A549 (cell line): ENCODE measurements around the gene TTC39B. TPM values are rescaled to one million over a fixed set of nuclear protein-coding genes. Genes with fewer than 3 reads are reported as not detected.

Source experiments
- ATAC-seq, 2 experiments: fragments of 200-7000 bp in 1 of 2; fragments of >200 bp in 1 of 2; cut with Nextera tagmentation in 1 of 2; cut with Tn5 transposase in 1 of 2; 3 replicates each; pipeline versions ENCODE4 v1.8.0 to v1.9.1; 2018 to 2020; ENCODE audit warnings: mild to moderate bottlenecking in 1 of 2, moderate library complexity in 1 of 2
- CTCF ChIA-PET: fragments of 300-600 bp; sonication (Branson Sonifier 250); formaldehyde crosslinking; extraction: SDS; loops from one replicate; lab custom pipeline; 2021; ENCODE audit warnings: antibody characterized with exemption, inconsistent platforms; lab: Yijun Ruan, JAX
- POLR2A ChIA-PET: fragments of 350-600 bp; formaldehyde crosslinking; extraction: SDS; loops from one replicate; lab custom pipeline; 2021; ENCODE audit warnings: antibody characterized with exemption, inconsistent platforms; lab: Yijun Ruan, JAX
- DNase-seq, 2 experiments: peaks; one replicate each; pipeline versions ENCODE4 v3.0.0 to v3.0.0-alpha.2; 2011 to 2016; ENCODE audit warnings: low read depth in 1 of 2, low spot score in 1 of 2
- FAIRE-seq: peaks from 2 replicates; lab custom pipeline; 2011; peaks lifted over from hg19 to GRCh38; lab: Jason Lieb, UNC
- H3K27ac ChIP-seq, 2 experiments: fragments of >200 bp; sonication (Bioruptor Twin); formaldehyde crosslinking; 3 replicates each; pipeline ENCODE4 v1.5.1; 2016 to 2017
- H3K4me1 ChIP-seq: fragments of >200 bp; sonication (Bioruptor Twin); formaldehyde crosslinking; 3 replicates; pipeline ENCODE4 v1.6.1; 2016
- H3K4me2 ChIP-seq: fragments of >200 bp; sonication (Bioruptor Twin); formaldehyde crosslinking; 3 replicates; pipeline ENCODE4 v1.6.1; 2016
- H3K4me3 ChIP-seq: fragments of >200 bp; sonication (Bioruptor Twin); formaldehyde crosslinking; 3 replicates; pipeline ENCODE4 v1.5.1; 2016
- H3K9me3 ChIP-seq: fragments of >200 bp; sonication (Bioruptor Twin); formaldehyde crosslinking; 3 replicates; pipeline ENCODE4 v1.6.1; 2016
- CBX2 ChIP-seq: fragments of 200-600 bp; sonication (generic); IDR thresholded peaks from 2 replicates; pipeline ENCODE4 v1.6.1; 2016; ENCODE audit warnings: low read depth, mild to moderate bottlenecking, borderline replicate concordance
- CEBPB ChIP-seq, 2 experiments: fragments of >200 bp in 1 of 2; sonication (Bioruptor Twin) in 1 of 2; formaldehyde crosslinking in 1 of 2; IDR thresholded peaks; 2 replicates each; pipeline ENCODE4 v1.6.1; 2012 to 2016
- CHD2 ChIP-seq: fragments of 150-350 bp; IDR thresholded peaks from 2 replicates; pipeline ENCODE4 v1.6.1; 2014; ENCODE audit warnings: low read length; ENCODE audit not compliant: partially characterized antibody
- CHD4 ChIP-seq: fragments of 200-600 bp; sonication (generic); IDR thresholded peaks from 2 replicates; pipeline ENCODE4 v1.6.1; 2016; ENCODE audit warnings: antibody characterized with exemption, mild to moderate bottlenecking, borderline replicate concordance
- EHMT2 ChIP-seq: fragments of 200-600 bp; sonication (generic); IDR thresholded peaks from 2 replicates; pipeline ENCODE4 v1.6.1; 2016; ENCODE audit warnings: antibody characterized with exemption, low read depth, mild to moderate bottlenecking, moderate library complexity
- EP300 ChIP-seq, 2 experiments: fragments of >200 bp; sonication (Bioruptor Twin); formaldehyde crosslinking; IDR thresholded peaks; 2 replicates in 1 of 2; 3 replicates in 1 of 2; pipeline ENCODE4 v1.6.1; 2016 to 2017
- FOSB ChIP-seq: fragments of 250-450 bp; sonication (Bioruptor Pico); IDR thresholded peaks from 2 replicates; pipeline ENCODE4 v1.5.0; 2020; ENCODE audit warnings: mild to moderate bottlenecking, moderate library complexity
- FOXS1 ChIP-seq: fragments of 250-450 bp; sonication (Bioruptor Pico); IDR thresholded peaks from 2 replicates; pipeline ENCODE4 v1.5.0; 2020; ENCODE audit warnings: mild to moderate bottlenecking, moderate library complexity
- GATA3 ChIP-seq: IDR thresholded peaks from 2 replicates; pipeline ENCODE4 v1.6.1; 2012; ENCODE audit warnings: borderline replicate concordance
- HEYL ChIP-seq: fragments of 250-450 bp; sonication (Bioruptor Pico); IDR thresholded peaks from 2 replicates; pipeline ENCODE4 v1.8.0; 2021; ENCODE audit warnings: mild to moderate bottlenecking, moderate library complexity
- HOXA7 ChIP-seq: fragments of 250-450 bp; sonication (Bioruptor Pico); IDR thresholded peaks from 2 replicates; pipeline ENCODE4 v1.5.0; 2020; ENCODE audit warnings: mild to moderate bottlenecking, moderate library complexity
- JUNB ChIP-seq: fragments of >200 bp; sonication (Bioruptor Twin); formaldehyde crosslinking; IDR thresholded peaks from 2 replicates; pipeline ENCODE4 v1.6.1; 2016
- KDM5A ChIP-seq: fragments of 200-600 bp; sonication (generic); IDR thresholded peaks from 2 replicates; pipeline ENCODE4 v1.6.1; 2016; ENCODE audit warnings: antibody characterized with exemption, mild to moderate bottlenecking
- MAFK ChIP-seq: fragments of 450-650 bp; IDR thresholded peaks from 2 replicates; pipeline ENCODE4 v1.6.1; 2014; ENCODE audit not compliant: partially characterized antibody
- MYC ChIP-seq: IDR thresholded peaks from 2 replicates; pipeline ENCODE4 v1.6.1; 2012; ENCODE audit warnings: mild to moderate bottlenecking, inconsistent platforms, low read length, improper control_type of control experiment, borderline replicate concordance
- NPAS2 ChIP-seq: fragments of 250-450 bp; sonication (Bioruptor Pico); IDR thresholded peaks from 2 replicates; pipeline ENCODE4 v1.8.0; 2022; ENCODE audit warnings: mild to moderate bottlenecking, moderate library complexity, borderline replicate concordance
- RAD21 ChIP-seq, 2 experiments: fragments of >200 bp in 1 of 2; sonication (Bioruptor Twin) in 1 of 2; formaldehyde crosslinking in 1 of 2; IDR thresholded peaks in 1 of 2; conservative IDR thresholded peaks in 1 of 2; 2 replicates in 1 of 2; 3 replicates in 1 of 2; pipeline ENCODE4 v1.6.1; 2012 to 2018; ENCODE audit warnings: inconsistent platforms in 1 of 2
- SREBF2 ChIP-seq: fragments of 450-650 bp; IDR thresholded peaks from 2 replicates; pipeline ENCODE4 v1.6.1; 2014; ENCODE audit warnings: mild to moderate bottlenecking, moderate library complexity
- TFCP2L1 ChIP-seq: fragments of 250-450 bp; sonication (Bioruptor Pico); IDR thresholded peaks from 2 replicates; pipeline ENCODE4 v1.5.0; 2021; ENCODE audit warnings: mild to moderate bottlenecking
- ZFP36 ChIP-seq: fragments of 450-650 bp; IDR thresholded peaks from 2 replicates; pipeline ENCODE4 v1.6.1; 2014; ENCODE audit warnings: borderline replicate concordance; ENCODE audit not compliant: partially characterized antibody
- ZNF302 ChIP-seq: fragments of 250-450 bp; sonication (Bioruptor Pico); IDR thresholded peaks from 2 replicates; pipeline ENCODE4 v1.9.0; 2021; ENCODE audit warnings: inconsistent platforms, mild to moderate bottlenecking, moderate library complexity
- WGBS: methylation state at CpG from one replicate; pipeline ENCODE4 v1.1.6; 2017; ENCODE audit errors: missing lambda C conversion rate; 5-methylcytosine and 5-hydroxymethylcytosine counted together
- polyA plus RNA-seq, 4 experiments: library from polyadenylated mRNA; depleted of rRNA in 3 of 4; stranded (reverse); fragments of >200 nt; fragmentation: RNase III in 1 of 4; extraction: RNeasy Plus Mini Kit Qiagen cat#74134 plus additional on column Dnase treatment in 1 of 4; gene quantifications; 2 replicates in 3 of 4; 3 replicates in 1 of 4; pipeline ENCODE4 v1.2.3, GENCODE V29; 2011 to 2017
- TF ChIP-seq, protein P1 (sequence below): IDR thresholded peaks from 2 replicates; pipeline ENCODE4 v1.6.1; 2012; ENCODE audit warnings: low read depth, borderline replicate concordance
- TF ChIP-seq, protein P2 (sequence below): fragments of 250-450 bp; sonication (Bioruptor Pico); IDR thresholded peaks from 2 replicates; pipeline ENCODE4 v1.5.0; 2021; ENCODE audit warnings: mild to moderate bottlenecking, moderate library complexity, borderline replicate concordance
- TF ChIP-seq, protein P3 (sequence below): fragments of 200-600 bp; sonication (generic); IDR thresholded peaks from 2 replicates; pipeline ENCODE4 v1.6.1; 2016; ENCODE audit warnings: antibody characterized with exemption, mild to moderate bottlenecking, moderate library complexity
- TF ChIP-seq, protein P4 (sequence below): fragments of 150-350 bp; IDR thresholded peaks from 2 replicates; pipeline ENCODE4 v1.6.1; 2014; ENCODE audit warnings: low read depth, mild to moderate bottlenecking, low read length

The TTC39B gene
- polyA plus RNA-seq, 2 of the 4 experiments (the other 2 are of a cell fraction), result 0.94 to 4.4 TPM

DNA sequence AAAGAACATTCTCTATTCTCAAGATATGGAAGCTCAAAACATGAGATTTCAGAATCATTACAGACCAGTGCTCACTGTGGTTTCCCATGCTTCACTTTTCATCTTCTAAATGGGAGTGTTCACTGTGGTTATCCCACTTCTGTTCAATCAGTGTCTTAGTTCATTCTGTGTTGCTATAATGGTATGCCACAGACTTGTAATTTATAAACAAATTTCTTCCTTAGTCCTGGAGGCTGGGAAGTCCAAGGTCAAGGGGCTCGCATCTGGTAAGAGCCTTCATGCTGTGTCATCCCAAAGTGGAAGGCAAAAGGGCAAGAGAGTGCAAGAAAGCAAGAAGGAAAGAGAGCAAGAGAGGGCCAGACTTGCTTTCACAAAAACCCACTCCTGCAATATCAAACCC lies 146.3 kb downstream of the TTC39B start:
- ATAC-seq (no peak), FAIRE-seq (no peak), DNase-seq (no peak)
- TF ChIP-seq GATA3 (no peak), JUNB (no peak), HEYL (no peak), ZFP36 (no peak), TFCP2L1 (CRISPR knock-in tag) (no peak), CBX2 (no peak)
- TF ChIP-seq, protein P1, sequence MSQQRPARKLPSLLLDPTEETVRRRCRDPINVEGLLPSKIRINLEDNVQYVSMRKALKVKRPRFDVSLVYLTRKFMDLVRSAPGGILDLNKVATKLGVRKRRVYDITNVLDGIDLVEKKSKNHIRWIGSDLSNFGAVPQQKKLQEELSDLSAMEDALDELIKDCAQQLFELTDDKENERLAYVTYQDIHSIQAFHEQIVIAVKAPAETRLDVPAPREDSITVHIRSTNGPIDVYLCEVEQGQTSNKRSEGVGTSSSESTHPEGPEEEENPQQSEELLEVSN, result no peak
- TF ChIP-seq, protein P2, sequence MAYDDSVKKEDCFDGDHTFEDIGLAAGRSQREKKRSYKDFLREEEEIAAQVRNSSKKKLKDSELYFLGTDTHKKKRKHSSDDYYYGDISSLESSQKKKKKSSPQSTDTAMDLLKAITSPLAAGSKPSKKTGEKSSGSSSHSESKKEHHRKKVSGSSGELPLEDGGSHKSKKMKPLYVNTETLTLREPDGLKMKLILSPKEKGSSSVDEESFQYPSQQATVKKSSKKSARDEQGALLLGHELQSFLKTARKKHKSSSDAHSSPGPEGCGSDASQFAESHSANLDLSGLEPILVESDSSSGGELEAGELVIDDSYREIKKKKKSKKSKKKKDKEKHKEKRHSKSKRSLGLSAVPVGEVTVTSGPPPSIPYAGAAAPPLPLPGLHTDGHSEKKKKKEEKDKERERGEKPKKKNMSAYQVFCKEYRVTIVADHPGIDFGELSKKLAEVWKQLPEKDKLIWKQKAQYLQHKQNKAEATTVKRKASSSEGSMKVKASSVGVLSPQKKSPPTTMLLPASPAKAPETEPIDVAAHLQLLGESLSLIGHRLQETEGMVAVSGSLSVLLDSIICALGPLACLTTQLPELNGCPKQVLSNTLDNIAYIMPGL, result no peak
- no peak overlapping the region for H3K4me3 ChIP-seq
- no peak overlapping the region for H3K4me2 ChIP-seq
- H3K27ac ChIP-seq, result no peak overlapping the region
- ChIA-PET POLR2A (no interaction called here), CTCF (interaction anchor here (1.0 kb wide), 1 partner anchor 50 kb away, joined by 3 read pairs; no protein-coding TSS in a partner anchor)
- H3K4me1 ChIP-seq, result no peaks in the 10 kb centered on the region
- 45% methylated on average over 1 of the region's 1 CpG for WGBS
- no peaks in the 10 kb centered on the region for H3K9me3 ChIP-seq

DNA sequence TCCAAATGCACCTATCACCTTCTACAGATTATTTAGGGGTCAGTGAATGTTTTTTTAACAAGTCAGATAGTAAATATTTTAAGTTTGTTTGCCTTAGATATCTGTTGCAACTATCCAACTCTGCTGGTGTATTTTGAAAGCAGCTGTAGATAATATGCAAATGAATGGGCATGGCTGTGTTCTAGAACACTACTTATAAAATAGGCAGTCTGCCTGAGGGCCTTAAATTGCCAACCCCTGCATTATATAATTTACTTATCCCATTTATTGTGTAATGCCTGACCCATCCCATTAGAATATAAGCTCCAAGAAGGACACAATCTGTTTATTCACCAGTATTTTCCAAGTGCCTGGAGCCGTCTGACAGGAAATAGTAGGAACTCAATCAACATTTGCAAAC lies 149.0 kb downstream of the TTC39B start:
- TF ChIP-seq CEBPB (IDR thresholded peaks at IDR 0.05) (no peak), MAFK (no peak), SREBF2 (no peak), MYC (no peak), RAD21 (conservative IDR thresholded peaks at IDR 0.05 in 1 of 2, IDR thresholded peaks at IDR 0.05 in 1 of 2) (no peak), KDM5A (no peak), ZNF302 (CRISPR knock-in tag) (no peak), FOSB (no peak), FOXS1 (CRISPR knock-in tag) (no peak), CHD4 (no peak), NPAS2 (CRISPR knock-in tag) (no peak), HOXA7 (no peak), EHMT2 (no peak), CHD2 (no peak), EP300 (IDR thresholded peaks at IDR 0.05) (no peak)
- TF ChIP-seq, protein P1, result no peak
- TF ChIP-seq, protein P3, sequence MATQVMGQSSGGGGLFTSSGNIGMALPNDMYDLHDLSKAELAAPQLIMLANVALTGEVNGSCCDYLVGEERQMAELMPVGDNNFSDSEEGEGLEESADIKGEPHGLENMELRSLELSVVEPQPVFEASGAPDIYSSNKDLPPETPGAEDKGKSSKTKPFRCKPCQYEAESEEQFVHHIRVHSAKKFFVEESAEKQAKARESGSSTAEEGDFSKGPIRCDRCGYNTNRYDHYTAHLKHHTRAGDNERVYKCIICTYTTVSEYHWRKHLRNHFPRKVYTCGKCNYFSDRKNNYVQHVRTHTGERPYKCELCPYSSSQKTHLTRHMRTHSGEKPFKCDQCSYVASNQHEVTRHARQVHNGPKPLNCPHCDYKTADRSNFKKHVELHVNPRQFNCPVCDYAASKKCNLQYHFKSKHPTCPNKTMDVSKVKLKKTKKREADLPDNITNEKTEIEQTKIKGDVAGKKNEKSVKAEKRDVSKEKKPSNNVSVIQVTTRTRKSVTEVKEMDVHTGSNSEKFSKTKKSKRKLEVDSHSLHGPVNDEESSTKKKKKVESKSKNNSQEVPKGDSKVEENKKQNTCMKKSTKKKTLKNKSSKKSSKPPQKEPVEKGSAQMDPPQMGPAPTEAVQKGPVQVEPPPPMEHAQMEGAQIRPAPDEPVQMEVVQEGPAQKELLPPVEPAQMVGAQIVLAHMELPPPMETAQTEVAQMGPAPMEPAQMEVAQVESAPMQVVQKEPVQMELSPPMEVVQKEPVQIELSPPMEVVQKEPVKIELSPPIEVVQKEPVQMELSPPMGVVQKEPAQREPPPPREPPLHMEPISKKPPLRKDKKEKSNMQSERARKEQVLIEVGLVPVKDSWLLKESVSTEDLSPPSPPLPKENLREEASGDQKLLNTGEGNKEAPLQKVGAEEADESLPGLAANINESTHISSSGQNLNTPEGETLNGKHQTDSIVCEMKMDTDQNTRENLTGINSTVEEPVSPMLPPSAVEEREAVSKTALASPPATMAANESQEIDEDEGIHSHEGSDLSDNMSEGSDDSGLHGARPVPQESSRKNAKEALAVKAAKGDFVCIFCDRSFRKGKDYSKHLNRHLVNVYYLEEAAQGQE, result no peak
- TF ChIP-seq, protein P4, sequence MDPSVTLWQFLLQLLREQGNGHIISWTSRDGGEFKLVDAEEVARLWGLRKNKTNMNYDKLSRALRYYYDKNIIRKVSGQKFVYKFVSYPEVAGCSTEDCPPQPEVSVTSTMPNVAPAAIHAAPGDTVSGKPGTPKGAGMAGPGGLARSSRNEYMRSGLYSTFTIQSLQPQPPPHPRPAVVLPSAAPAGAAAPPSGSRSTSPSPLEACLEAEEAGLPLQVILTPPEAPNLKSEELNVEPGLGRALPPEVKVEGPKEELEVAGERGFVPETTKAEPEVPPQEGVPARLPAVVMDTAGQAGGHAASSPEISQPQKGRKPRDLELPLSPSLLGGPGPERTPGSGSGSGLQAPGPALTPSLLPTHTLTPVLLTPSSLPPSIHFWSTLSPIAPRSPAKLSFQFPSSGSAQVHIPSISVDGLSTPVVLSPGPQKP, result no peak
- H3K4me3 ChIP-seq, result no peak overlapping the region
- no peaks in the 10 kb centered on the region for H3K4me1 ChIP-seq
- no peak for FAIRE-seq
- 83% methylated on average over 1 of the region's 1 CpG for WGBS
- no peak overlapping the region for H3K4me2 ChIP-seq
- ChIA-PET POLR2A (no interaction called here), CTCF (interaction anchor here (0.7 kb wide), 1 partner anchor 15 kb away, joined by 3 read pairs; no protein-coding TSS in a partner anchor)
- ATAC-seq, result no peak
- H3K27ac ChIP-seq, result no peak overlapping the region
- H3K9me3 ChIP-seq, result no peaks in the 10 kb centered on the region
- no peak for DNase-seq
